Measurements from ENCODE around the gene TFPT.

Gene TFPT

DNA sequence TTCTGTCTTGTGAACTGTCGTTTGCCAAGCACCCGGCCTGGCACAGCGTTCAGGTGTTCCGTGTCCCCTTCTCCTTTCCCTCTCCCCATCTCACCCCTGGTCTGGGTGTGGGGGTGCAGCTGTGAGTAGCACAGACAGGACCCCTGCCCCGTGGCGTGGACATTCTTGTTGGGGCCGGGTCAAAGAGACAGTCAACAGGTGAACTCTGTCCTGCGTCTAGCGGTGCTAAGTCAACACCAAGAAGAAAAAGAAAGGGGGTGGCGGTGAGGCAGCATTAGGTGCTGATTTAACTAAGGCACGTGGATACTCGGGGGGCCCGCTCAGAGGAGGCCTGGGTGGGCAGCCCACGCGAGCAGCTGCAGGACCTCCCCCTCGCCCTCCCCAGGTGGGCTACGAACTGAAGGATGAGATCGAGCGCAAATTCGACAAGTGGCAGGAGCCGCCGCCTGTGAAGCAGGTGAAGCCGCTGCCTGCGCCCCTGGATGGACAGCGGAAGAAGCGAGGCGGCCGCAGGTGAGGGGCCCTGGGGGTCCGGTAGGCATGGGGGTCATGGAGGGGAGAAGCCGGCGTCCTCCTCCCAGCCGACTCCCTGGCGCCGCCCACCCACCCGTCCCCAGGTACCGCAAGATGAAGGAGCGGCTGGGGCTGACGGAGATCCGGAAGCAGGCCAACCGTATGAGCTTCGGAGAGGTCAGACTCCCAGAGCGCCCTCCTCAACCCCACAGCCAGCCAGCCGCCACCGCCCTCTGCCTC, 12.4 kb upstream of the TFPT start:
- Mint-ChIP-seq H3K9me3 (no peaks in the 10 kb centered on the region), H3K27ac (ENCODE audit: low read depth) (no peak overlapping the region), H3K36me3 (ENCODE audit: insufficient read depth) (peaks cover 17% of the 10 kb centered on the region), H3K4me1 (no peaks in the 10 kb centered on the region), H3K27me3 (no peaks in the 10 kb centered on the region), H3K4me3 (no peak overlapping the region)
- ATAC-seq (replicated peaks; ENCODE audit: extremely low read depth, poor library complexity, severe bottlenecking) (no peak), DNase-seq (ENCODE audit: low spot score in 2 of 2) (no peak)

DNA sequence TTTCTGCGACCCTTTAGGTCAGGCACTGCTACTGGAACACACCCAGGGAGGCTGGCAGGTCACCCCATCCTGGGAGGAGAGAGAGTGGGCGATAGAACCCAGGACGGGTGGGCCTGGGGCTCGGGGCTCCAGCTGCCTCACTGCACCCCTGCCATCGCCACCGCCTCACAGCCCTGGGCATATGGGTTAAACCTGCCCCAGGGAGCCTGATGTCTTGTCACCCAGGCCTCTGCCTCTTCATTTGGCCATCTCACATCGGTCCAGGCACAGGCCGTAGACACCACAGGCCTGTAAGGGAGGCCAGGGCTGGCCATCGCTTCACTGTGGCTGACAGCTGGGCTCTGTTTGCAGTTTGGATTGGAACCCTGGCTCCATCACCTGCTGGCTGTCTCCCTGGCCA, 10.3 kb upstream of the TFPT start:
- no peak overlapping the region for H3K27ac Mint-ChIP-seq (ENCODE audit: low read depth)
- H3K9me3 Mint-ChIP-seq: no peaks in the 10 kb centered on the region
- peaks cover 19% of the 10 kb centered on the region for H3K36me3 Mint-ChIP-seq (ENCODE audit: insufficient read depth)
- no peaks in the 10 kb centered on the region for H3K4me1 Mint-ChIP-seq
- no peak overlapping the region for H3K4me3 Mint-ChIP-seq
- DNase-seq (ENCODE audit: low spot score in 2 of 2) (no peak), ATAC-seq (replicated peaks; ENCODE audit: extremely low read depth, poor library complexity, severe bottlenecking) (no peak)
- H3K27me3 Mint-ChIP-seq: no peaks in the 10 kb centered on the region

GRCh38 chr19:54124393-54124792, 8.9 kb upstream of the TFPT start:
- Mint-ChIP-seq H3K36me3 (ENCODE audit: insufficient read depth) (peaks cover 20% of the 10 kb centered on the region), H3K27me3 (no peaks in the 10 kb centered on the region), H3K4me3 (no peak overlapping the region), H3K9me3 (no peaks in the 10 kb centered on the region), H3K27ac (ENCODE audit: low read depth) (no peak overlapping the region), H3K4me1 (no peaks in the 10 kb centered on the region)
- ATAC-seq (replicated peaks; ENCODE audit: extremely low read depth, poor library complexity, severe bottlenecking): no peak
- no peak for DNase-seq (ENCODE audit: low spot score in 2 of 2)

DNA sequence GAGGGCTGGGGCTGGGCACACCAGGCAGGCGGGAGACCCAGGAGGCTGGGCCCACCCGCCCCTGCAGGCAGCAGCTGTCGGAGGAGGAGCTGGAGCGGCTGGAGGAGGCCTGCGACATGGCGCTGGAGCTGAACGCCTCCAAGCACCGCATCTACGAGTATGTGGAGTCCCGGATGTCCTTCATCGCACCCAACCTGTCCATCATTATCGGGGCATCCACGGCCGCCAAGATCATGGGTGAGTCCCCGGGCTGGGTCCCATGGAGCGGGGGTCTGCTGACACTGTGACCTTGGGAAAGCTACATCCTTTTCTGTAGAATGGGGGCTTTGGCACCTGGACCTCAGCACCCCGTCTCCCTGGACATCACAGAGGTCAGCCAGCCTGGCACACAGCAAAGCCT, 8.2 kb upstream of the TFPT start:
- Mint-ChIP-seq H3K27ac (ENCODE audit: low read depth) (no peak overlapping the region), H3K4me3 (no peak overlapping the region), H3K4me1 (no peaks in the 10 kb centered on the region), H3K27me3 (no peaks in the 10 kb centered on the region), H3K36me3 (ENCODE audit: insufficient read depth) (peaks cover 19% of the 10 kb centered on the region), H3K9me3 (no peaks in the 10 kb centered on the region)
- ATAC-seq (replicated peaks; ENCODE audit: extremely low read depth, poor library complexity, severe bottlenecking) (no peak), DNase-seq (ENCODE audit: low spot score in 2 of 2) (no peak)

GRCh38 chr19:54121259-54121658, 5.8 kb upstream of the TFPT start:
- Mint-ChIP-seq H3K4me3 (no peak overlapping the region), H3K27ac (ENCODE audit: low read depth) (no peak overlapping the region), H3K4me1 (peaks cover 10% of the 10 kb centered on the region), H3K9me3 (no peaks in the 10 kb centered on the region), H3K27me3 (no peaks in the 10 kb centered on the region), H3K36me3 (ENCODE audit: insufficient read depth) (peaks cover 20% of the 10 kb centered on the region)
- DNase-seq (ENCODE audit: low spot score in 2 of 2) (no peak), ATAC-seq (replicated peaks; ENCODE audit: extremely low read depth, poor library complexity, severe bottlenecking) (no peak)

- DNase-seq (ENCODE audit: low spot score in 2 of 2) (peak in 1 of 2 donors; percentile 41), ATAC-seq (replicated peaks; ENCODE audit: extremely low read depth, poor library complexity, severe bottlenecking) (peak; percentile 65)
- Mint-ChIP-seq H3K27ac (ENCODE audit: low read depth) (peak overlapping the region; percentile 93), H3K4me3 (peak overlapping the region; percentile 86), H3K4me1 (peaks cover 39% of the 10 kb centered on the region), H3K9me3 (no peaks in the 10 kb centered on the region), H3K27me3 (no peaks in the 10 kb centered on the region), H3K36me3 (ENCODE audit: insufficient read depth) (peaks cover 30% of the 10 kb centered on the region)
These were observed 933 bp downstream of the TFPT start for GRCh38 chr19:54114340-54115108.

- Mint-ChIP-seq H3K4me3 (no peak overlapping the region), H3K36me3 (ENCODE audit: insufficient read depth) (peaks cover 35% of the 10 kb centered on the region), H3K9me3 (no peaks in the 10 kb centered on the region), H3K4me1 (peaks cover 30% of the 10 kb centered on the region), H3K27me3 (no peaks in the 10 kb centered on the region), H3K27ac (ENCODE audit: low read depth) (no peak overlapping the region)
- ATAC-seq (replicated peaks; ENCODE audit: extremely low read depth, poor library complexity, severe bottlenecking) (no peak), DNase-seq (ENCODE audit: low spot score in 2 of 2) (no peak)
These were observed 5.8 kb downstream of the TFPT start for GRCh38 chr19:54109651-54110050.

DNA sequence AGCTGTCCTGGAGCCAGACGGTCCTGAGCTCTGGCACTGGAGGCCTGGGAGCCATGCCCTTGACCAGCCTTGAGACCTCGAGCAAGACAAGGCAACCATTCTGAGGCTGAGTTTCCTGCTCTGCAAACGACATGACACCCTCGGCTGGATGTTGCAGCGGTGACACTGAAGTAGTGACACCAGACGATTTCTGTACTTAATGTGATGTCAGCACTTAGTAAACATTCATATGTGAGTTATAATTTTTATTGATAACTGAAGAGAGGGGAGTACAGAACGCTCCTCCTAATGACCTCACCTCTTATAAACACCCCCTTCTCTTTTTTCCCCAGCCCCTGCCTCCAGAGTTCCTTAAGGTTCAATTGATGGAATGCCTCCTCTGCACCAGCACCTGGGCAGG, 7.0 kb downstream of the TFPT start:
- Mint-ChIP-seq H3K27me3 (no peaks in the 10 kb centered on the region), H3K27ac (ENCODE audit: low read depth) (no peak overlapping the region), H3K9me3 (no peaks in the 10 kb centered on the region), H3K4me3 (no peak overlapping the region), H3K4me1 (peaks cover 21% of the 10 kb centered on the region), H3K36me3 (ENCODE audit: insufficient read depth) (peaks cover 32% of the 10 kb centered on the region)
- ATAC-seq (replicated peaks; ENCODE audit: extremely low read depth, poor library complexity, severe bottlenecking): no peak
- DNase-seq (ENCODE audit: low spot score in 2 of 2): no peak

GRCh38 chr19:54107876-54108490, 7.5 kb downstream of the TFPT start:
- no peak overlapping the region for H3K27ac Mint-ChIP-seq (ENCODE audit: low read depth)
- no peaks in the 10 kb centered on the region for H3K27me3 Mint-ChIP-seq
- ATAC-seq (replicated peaks; ENCODE audit: extremely low read depth, poor library complexity, severe bottlenecking): no peak
- peaks cover 26% of the 10 kb centered on the region for H3K4me1 Mint-ChIP-seq
- H3K9me3 Mint-ChIP-seq: no peaks in the 10 kb centered on the region
- DNase-seq (ENCODE audit: low spot score in 2 of 2): no peak
- peaks cover 32% of the 10 kb centered on the region for H3K36me3 Mint-ChIP-seq (ENCODE audit: insufficient read depth)
- no peak overlapping the region for H3K4me3 Mint-ChIP-seq

GRCh38 chr19:54106716-54107115, 8.7 kb downstream of the TFPT start:
- no peak for DNase-seq (ENCODE audit: low spot score in 2 of 2)
- Mint-ChIP-seq H3K9me3 (no peaks in the 10 kb centered on the region), H3K4me1 (peaks cover 34% of the 10 kb centered on the region), H3K27me3 (no peaks in the 10 kb centered on the region), H3K27ac (ENCODE audit: low read depth) (no peak overlapping the region), H3K4me3 (no peak overlapping the region), H3K36me3 (ENCODE audit: insufficient read depth) (peaks cover 35% of the 10 kb centered on the region)
- no peak for ATAC-seq (replicated peaks; ENCODE audit: extremely low read depth, poor library complexity, severe bottlenecking)

- peaks cover 35% of the 10 kb centered on the region for H3K4me1 Mint-ChIP-seq
- H3K27me3 Mint-ChIP-seq: no peaks in the 10 kb centered on the region
- peak overlapping the region; percentile 44 for H3K27ac Mint-ChIP-seq (ENCODE audit: low read depth)
- peaks cover 35% of the 10 kb centered on the region for H3K36me3 Mint-ChIP-seq (ENCODE audit: insufficient read depth)
- DNase-seq (ENCODE audit: low spot score in 2 of 2): no peak
- no peaks in the 10 kb centered on the region for H3K9me3 Mint-ChIP-seq
- no peak for ATAC-seq (replicated peaks; ENCODE audit: extremely low read depth, poor library complexity, severe bottlenecking)
- no peak overlapping the region for H3K4me3 Mint-ChIP-seq
These were observed 9.7 kb downstream of the TFPT start for GRCh38 chr19:54105796-54106195.

DNA sequence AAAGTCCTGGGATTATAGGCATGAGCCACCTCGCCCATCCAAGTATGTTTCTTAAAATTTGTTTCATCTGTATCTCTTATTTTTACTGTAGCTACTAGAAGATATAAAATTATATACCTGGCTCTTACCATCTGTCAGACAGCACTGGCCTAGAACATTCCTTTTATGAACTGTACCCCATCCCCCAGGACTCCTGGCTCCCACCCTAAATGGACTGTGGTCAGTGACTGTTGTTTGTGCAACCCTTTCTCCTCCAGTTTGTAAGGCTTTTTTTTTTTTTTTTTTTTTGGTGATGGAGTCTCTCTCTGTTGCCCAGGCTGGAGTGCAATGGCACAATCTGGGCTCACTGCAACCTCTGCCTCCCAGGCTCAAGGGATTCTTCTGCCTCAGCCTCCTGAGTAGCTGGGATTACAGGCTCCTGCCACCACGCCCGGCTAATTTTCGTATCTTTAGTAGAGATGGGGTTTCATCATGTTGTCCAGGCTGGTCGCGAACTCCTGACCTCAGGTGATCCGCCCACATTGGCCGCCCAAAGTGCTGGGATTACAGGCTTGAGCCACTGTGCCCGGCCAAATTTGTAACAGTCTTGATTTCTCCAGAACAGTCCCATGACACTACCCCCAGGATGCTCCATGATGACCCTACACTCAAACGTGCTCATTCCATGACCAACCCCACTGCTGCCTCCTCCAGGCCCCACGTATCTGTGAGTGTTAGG, 10.3 kb downstream of the TFPT start:
- no peak overlapping the region for H3K4me3 Mint-ChIP-seq
- no peak for DNase-seq (ENCODE audit: low spot score in 2 of 2)
- no peaks in the 10 kb centered on the region for H3K27me3 Mint-ChIP-seq
- peaks cover 33% of the 10 kb centered on the region for H3K4me1 Mint-ChIP-seq
- H3K27ac Mint-ChIP-seq (ENCODE audit: low read depth): peak overlapping the region; percentile 44
- no peaks in the 10 kb centered on the region for H3K9me3 Mint-ChIP-seq
- no peak for ATAC-seq (replicated peaks; ENCODE audit: extremely low read depth, poor library complexity, severe bottlenecking)
- H3K36me3 Mint-ChIP-seq (ENCODE audit: insufficient read depth): peaks cover 31% of the 10 kb centered on the region
